ENCODE data around the gene NLRP12.
"Not testable (repeated sequence)": the region's sequence is repeated elsewhere in the genome, so short reads cannot be mapped to it uniquely, and the experiment has no call there.

The NLRP12 gene

GRCh38 chr19:53824134-53824611 is at the start of gene NLRP12:
Gene NLRP12 (minus strand): TSS chr19:53824314. CDS start chr19:53824174, 140 bp downstream.
- DNase-seq (ENCODE audit: low spot score), result no peak

- DNase-seq (ENCODE audit: low spot score), result no peak
Measured at GRCh38 chr19:53872762-53873161, 48.6 kb upstream of the NLRP12 start.

- peak; percentile 24 for DNase-seq (ENCODE audit: low spot score)
Measured at GRCh38 chr19:53871454-53871853, 47.3 kb upstream of the NLRP12 start.

- peak; percentile 37 for DNase-seq (ENCODE audit: low spot score)
Measured at GRCh38 chr19:53870485-53870844, 46.4 kb upstream of the NLRP12 start.

- DNase-seq (ENCODE audit: low spot score), result not testable (repeated sequence)
Measured at GRCh38 chr19:53869805-53870484, 45.8 kb upstream of the NLRP12 start.

- peak; percentile 74 for DNase-seq (ENCODE audit: low spot score)
Measured at GRCh38 chr19:53868892-53869804, 45.0 kb upstream of the NLRP12 start.

GRCh38 chr19:53868091-53868891 is 44.2 kb upstream of the NLRP12 start:
- peak; percentile 19 for DNase-seq (ENCODE audit: low spot score)

- DNase-seq (ENCODE audit: low spot score), result peak; percentile 95
Measured at GRCh38 chr19:53867225-53868090, 43.3 kb upstream of the NLRP12 start, which contains the start of gene MYADM. Gene MYADM (plus strand): TSS chr19:53867883. CDS start chr19:53873530, 5,647 bp downstream.

- DNase-seq (ENCODE audit: low spot score), result no peak
Measured at GRCh38 chr19:53866865-53867224, 42.7 kb upstream of the NLRP12 start.

GRCh38 chr19:53865918-53866864 is 42.1 kb upstream of the NLRP12 start:
- peak; percentile 59 for DNase-seq (ENCODE audit: low spot score)

- no peak for DNase-seq (ENCODE audit: low spot score)
Measured at GRCh38 chr19:53865523-53865917, 41.4 kb upstream of the NLRP12 start.

- no peak for DNase-seq (ENCODE audit: low spot score)
Measured at GRCh38 chr19:53864308-53864836, 40.3 kb upstream of the NLRP12 start.

- DNase-seq (ENCODE audit: low spot score), result no peak
Measured at GRCh38 chr19:53853707-53854106, 29.6 kb upstream of the NLRP12 start.

- no peak for DNase-seq (ENCODE audit: low spot score)
Measured at GRCh38 chr19:53849237-53849676, 25.1 kb upstream of the NLRP12 start.

GRCh38 chr19:53847555-53847954 is 23.4 kb upstream of the NLRP12 start:
- no peak for DNase-seq (ENCODE audit: low spot score)

- no peak for DNase-seq (ENCODE audit: low spot score)
Measured at GRCh38 chr19:53844849-53845246, 20.7 kb upstream of the NLRP12 start.

GRCh38 chr19:53840914-53841313 is 16.8 kb upstream of the NLRP12 start:
- DNase-seq (ENCODE audit: low spot score), result not testable (repeated sequence)

GRCh38 chr19:53840241-53840640 is 16.1 kb upstream of the NLRP12 start:
- DNase-seq (ENCODE audit: low spot score), result not testable (repeated sequence)

- not testable (repeated sequence) for DNase-seq (ENCODE audit: low spot score)
Measured at GRCh38 chr19:53838446-53838845, 14.3 kb upstream of the NLRP12 start.

- not testable (repeated sequence) for DNase-seq (ENCODE audit: low spot score)
Measured at GRCh38 chr19:53832861-53833260, 8.7 kb upstream of the NLRP12 start.

All from germinal center (tissue), 1 donor.